B cell (primary cell): ENCODE results near the gene LRRC61.

Experiments
- EZH2 ChIP-seq: IDR thresholded peaks from 2 replicates; pipeline ENCODE4 v1.6.1; 2012; ENCODE audit warnings: borderline replicate concordance, low read depth, mild to moderate bottlenecking, moderate library complexity, low read length; ENCODE audit not compliant: insufficient read depth, poor library complexity, severe bottlenecking
- TF ChIP-seq, protein P1 (sequence below): fragments of 200-600 bp; IDR thresholded peaks from one replicate; pipeline ENCODE4 v1.8.0; 2022; ENCODE audit warnings: antibody characterized with exemption, mild to moderate bottlenecking

DNA sequence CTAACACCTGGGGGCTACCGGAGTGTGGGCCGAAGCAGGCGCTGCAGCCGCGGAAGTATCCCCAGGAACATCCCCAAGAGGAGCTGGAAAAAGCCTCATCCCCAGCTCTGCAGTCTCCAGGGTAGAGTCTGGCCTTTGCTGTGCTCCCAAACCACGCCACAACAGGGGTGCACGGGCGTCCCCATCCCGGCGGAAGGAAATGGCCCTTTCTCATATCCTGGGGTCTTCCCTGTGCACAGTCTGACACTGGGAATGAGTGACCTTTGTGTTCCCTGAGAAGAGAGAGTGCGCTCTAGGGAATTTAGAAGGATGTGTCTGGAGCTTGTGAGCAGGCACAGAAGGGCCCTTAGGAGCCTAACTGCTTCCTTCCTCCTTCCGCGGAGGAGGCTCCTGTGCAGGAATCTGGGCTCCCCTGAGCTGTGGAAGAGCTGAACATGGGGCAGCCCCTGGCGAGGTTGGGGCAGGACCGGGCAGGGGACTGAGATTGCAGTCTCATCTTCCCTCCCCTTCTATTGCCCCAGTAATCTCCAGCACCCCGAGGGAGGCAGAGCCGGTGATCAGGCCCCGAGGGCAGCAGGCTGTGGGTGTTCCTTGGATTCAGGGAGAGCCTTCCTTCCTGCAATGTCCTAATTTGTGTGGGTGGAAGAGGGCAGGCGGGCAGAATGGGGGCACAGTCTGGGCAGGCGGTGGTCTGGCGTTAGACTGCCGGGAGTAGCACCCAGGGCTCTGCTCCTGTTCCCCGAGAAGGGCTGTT, 46.8 kb downstream of the LRRC61 start:
- TF ChIP-seq, protein P1, sequence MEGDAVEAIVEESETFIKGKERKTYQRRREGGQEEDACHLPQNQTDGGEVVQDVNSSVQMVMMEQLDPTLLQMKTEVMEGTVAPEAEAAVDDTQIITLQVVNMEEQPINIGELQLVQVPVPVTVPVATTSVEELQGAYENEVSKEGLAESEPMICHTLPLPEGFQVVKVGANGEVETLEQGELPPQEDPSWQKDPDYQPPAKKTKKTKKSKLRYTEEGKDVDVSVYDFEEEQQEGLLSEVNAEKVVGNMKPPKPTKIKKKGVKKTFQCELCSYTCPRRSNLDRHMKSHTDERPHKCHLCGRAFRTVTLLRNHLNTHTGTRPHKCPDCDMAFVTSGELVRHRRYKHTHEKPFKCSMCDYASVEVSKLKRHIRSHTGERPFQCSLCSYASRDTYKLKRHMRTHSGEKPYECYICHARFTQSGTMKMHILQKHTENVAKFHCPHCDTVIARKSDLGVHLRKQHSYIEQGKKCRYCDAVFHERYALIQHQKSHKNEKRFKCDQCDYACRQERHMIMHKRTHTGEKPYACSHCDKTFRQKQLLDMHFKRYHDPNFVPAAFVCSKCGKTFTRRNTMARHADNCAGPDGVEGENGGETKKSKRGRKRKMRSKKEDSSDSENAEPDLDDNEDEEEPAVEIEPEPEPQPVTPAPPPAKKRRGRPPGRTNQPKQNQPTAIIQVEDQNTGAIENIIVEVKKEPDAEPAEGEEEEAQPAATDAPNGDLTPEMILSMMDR: no peak
- no peak for TF ChIP-seq EZH2
